SIG-M5 treated with dmso at 0.1 percent for 504 hours (cell line): ENCODE results near the gene DGKH.
"Not testable (repeated sequence)": the region's sequence is repeated elsewhere in the genome, so short reads cannot be mapped to it uniquely, and the experiment has no call there.

Source experiments
- DNase-seq: peaks from one replicate; lab custom pipeline; 2025; ENCODE audit not compliant: unreplicated experiment; lab: John Stamatoyannopoulos, UW

Gene DGKH

DNA sequence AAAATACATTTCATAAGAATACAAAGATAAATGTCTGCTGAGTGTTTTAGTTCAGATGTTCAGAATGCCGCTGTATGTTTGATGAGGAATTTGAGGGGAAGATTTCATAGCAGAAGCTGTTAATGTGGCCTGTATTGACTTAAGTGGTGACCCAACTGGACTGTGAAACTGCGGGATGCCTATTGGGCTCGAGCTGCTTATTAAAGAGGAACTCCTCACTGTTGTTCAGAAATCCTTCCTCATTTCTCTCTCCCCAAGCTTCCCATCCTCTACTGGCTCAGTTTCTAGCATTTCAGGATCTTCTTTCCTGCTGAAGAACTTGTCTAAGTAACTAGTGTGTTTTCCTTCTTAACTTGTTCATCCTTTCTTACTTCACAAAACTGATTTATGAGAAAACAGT, 20.4 kb downstream of the DGKH start:
- DNase-seq, result peak; percentile 38

DNA sequence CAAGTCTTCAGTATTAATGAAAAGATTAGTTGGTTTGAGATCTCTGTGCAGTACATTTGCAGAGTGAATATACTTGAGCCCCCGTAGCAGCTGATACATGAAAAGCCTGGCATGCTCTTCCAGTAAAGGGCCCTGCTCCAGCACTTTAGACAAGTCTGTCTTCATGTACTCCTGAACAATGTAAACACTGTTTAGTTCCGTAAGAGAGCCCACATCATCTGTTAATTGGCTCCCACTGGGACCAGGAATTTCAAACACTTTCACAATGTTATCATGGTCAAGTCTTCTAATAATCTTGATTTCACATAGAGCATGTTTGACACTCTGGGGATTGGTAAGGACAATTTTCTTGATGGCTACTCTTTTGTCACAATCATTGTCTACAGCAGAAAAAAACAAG, 22.2 kb downstream of the DGKH start:
- DNase-seq, result not testable (repeated sequence)

DNA sequence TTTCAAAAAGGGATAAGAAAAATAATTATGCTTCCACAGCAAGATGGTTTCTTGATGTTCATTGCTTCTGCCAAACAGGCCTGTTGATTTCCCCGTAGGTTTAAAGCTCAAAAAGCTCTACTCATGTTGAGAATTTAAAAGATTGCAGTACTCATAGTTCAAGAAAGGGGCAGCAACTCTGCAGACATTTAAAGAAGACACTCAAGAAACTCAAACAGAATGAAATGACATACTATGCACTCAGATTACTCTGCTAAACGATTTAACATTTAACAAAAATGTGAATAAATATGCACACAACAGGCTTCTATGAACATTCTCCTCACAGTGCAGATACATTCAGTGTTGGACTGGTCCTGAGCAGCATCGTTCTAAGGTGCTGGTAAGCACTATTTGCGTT, 22.7 kb downstream of the DGKH start:
- not testable (repeated sequence) for DNase-seq

DNA sequence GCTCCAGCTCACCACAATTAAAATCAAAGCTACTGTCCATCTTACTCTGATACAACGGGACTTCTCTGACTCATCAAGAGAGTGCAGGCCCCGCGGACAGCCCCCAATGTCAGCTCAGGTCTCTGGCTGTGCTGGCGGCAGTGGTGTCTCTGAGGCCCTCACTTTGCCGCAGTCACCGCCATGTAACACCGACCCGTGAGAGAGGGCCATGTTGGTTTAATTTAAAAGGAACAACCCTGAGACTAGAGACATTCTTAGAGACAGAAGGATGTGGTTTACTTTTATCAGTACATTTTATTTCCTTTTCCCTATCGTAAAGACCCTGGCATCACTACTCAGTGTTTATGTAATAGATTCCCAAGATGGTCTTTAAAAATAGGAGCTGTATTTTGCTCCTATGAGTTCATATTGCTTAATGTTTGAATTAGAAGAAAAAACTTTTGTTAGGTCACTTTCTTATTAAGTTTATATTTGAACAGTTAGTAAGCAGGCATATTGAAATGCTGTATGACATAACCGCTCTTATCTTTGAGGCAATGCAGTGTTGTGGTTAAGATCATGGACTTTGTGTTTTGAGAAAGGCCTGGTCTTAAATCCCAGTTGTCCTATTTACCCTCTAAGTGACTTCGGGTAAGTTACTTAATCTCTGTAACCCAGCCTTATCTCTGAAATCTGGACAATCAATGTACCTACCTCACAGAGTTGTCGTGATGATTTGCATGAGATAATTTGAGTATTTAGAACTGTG, 23.4 kb downstream of the DGKH start:
- no peak for DNase-seq

DNA sequence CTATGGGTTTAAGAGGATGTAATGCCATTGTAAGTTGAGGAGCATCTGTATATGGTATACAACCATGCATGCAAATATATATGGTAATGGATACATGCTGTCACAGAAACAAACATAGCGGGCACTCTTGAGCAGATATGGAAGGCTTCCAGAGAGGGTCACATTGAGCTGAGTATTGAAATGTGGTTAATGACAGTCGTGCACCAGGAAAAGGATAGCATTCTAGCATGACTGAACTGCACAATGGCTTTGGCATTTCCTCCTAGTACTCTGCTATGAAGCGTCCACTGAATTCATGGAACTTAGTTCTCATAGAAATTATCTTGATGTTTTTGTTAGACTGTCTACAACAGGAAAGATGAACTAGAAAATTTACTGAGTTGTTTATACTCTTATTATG, 25.2 kb downstream of the DGKH start:
- DNase-seq, result no peak

DNA sequence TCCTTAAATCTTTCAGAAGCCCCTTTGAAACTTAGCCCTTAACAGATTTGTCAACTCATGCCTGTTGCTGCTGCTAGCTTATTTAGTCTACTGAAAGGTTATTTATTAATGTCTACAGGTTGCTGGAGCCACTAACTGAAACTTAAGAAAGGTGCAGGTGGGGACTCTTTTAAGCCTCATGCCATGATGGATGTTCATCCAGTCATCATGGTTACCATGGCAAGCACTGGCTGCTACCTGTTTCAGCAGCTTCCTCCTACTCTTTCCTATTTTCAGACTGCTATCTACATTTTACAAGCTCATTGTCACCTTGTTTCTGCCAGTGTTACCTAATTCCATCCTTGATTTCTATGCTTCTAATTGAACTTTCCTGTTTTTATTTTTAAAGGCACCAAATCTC, 27.1 kb downstream of the DGKH start:
- DNase-seq, result no peak

DNA sequence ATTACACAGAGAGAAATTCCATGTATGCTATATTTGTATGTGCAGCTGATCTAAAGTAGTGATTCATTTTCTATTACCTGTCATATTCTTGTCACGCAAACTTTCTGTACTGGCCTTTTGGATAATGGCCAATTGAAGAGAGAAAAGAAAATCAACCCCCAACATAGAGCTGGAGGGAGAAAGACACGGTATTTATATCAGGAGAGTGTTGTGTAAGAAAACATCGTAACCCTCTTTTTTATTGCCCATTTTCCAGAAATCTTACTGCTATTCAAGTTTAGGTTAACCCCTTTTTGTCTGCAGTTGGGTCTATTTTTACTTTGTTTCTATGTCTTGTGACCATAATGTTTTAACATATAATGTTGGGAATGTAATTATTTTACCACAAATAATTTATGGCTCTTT, 27.9 kb downstream of the DGKH start:
- DNase-seq, result no peak

DNA sequence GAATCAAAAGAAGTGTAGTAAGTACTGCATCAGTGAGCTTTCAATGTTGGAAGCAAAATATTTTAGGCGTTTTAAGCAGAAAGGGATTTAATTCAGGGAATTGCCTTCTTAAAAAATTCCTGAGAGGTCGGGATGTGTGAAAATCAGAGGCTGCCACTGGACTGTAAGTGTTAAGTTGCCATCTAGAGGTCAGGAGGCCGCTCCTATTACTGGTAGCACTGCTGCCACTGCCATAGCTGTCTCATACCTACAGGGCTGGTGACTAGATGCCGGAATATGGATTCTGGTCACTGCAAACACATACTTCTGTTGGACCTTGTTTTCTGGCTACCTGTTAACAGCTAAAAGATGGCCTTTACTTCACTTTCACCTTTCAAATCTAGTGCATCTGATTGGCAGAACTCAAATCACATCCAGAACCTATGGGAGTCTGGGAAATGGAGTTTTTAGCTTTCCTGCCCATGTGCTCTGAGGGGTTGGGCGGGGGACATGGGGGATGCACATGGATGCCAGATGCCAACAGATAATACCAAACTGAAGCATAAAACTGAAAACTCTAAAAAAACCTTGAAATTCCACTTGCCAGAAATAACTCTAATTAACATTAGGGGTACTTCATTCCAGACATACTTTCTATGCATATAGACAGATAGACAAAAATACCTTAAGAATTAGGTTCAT, 29.8 kb downstream of the DGKH start:
- DNase-seq, result no peak

DNA sequence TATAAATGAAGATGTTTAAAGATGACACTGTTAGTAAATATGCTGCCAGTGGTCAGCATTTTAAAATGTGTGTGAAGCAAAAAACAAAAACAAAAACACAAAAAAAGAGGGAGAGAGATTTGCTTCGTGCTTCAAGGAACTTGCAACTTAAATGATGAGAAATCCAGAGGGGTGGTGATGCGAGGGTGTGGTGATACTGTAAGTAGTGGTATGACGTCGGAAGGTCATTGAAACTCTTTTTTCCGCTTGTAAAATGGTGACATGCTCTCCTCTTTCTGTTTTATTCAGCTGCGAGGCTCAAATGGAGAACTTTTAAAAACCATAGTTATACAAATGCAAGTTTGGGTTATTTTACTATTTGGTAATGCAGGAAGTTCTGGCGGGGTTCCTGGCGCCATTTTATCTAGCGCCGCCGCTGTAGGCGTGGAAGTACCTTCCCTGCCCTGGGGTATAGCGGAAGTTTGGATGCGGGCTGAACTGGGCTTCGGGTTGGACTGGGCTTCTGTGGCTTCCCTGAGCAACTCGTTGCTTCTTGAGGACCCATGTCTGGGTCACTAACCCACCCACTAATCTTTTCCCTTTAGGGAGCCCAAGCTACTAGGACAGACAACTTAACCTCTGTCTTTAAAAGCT, 34.8 kb downstream of the DGKH start:
- no peak for DNase-seq

DNA sequence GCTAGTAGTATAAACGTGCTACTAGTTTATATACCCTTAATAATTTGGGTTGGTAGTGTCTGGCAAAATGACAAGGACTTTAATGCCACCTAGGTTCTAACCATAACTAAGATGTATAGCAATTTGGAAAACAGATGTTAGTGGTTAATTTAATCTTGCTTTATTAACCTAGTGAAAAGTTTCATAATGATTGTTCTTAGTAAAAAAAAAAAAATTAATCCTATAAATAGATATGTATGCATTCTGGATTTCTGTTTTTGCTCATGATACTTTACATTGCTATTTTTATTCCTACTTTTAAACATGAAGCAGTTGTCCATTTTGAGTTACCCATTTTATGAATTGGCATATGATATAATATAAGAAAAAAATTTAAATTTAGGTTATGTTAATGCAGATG, 36.3 kb downstream of the DGKH start:
- no peak for DNase-seq

DNA sequence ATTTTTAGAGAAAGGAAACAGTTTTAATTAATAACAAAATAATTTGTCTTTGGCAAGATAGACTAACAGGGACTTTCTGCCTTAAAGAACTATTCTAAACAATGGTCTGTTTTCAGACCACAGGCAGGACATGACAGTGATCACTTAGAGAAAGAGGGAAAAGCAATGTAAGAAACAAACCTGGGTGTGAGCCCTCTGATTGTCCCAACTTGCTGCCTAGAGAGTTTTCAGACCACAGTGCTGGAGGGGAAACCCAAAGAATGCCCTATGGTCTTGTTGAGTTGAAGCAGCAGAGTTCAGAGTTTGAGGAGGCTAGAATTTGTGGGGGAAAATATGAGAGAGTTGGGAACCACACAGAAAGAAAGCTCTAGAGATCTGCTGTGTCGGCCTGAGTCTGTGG, 38.1 kb downstream of the DGKH start:
- DNase-seq, result no peak

DNA sequence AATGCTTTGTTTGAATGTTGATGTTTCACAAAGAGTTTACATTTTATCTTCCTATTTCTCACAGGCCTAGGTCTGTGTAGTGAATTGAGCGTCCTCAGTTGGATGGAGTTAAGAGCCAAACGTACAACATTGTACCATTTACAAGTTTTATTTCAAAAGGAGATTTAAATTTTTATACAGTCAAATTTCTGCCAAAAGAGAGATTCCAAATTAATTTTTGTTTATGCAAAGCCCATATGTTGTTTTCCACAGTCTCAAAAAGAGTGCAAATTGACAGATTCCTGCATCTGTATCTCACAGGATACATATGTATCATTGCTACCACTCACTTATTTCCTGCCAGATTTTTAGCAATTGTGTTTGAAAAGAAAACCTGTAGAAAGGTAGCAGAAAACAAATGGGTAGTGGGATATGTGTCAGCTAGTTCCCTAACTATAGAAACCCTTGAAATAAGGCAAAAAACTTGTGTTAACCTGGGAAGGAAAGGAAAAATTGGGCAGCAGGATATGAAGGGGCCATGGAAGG, 46.1 kb downstream of the DGKH start:
- DNase-seq, result no peak

DNA sequence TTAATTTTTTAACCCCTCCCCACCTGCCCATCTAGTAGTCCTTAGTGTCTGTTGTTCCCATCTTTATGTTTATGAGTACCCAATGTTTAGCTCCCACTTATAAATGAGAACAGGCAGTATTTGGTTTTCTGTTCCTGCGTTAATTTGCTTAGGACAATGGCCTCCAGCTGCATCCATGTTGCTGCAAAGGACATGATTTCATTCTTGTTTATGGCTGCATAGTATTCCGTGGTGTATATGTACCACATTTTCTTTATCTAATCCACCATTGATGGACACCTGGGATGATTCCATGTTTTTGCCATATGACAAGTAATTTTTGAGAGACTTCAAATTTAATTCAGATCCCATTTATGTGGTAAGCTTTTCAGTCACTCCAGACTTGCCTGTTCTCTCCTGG, 47.8 kb downstream of the DGKH start:
- DNase-seq, result not testable (repeated sequence)

DNA sequence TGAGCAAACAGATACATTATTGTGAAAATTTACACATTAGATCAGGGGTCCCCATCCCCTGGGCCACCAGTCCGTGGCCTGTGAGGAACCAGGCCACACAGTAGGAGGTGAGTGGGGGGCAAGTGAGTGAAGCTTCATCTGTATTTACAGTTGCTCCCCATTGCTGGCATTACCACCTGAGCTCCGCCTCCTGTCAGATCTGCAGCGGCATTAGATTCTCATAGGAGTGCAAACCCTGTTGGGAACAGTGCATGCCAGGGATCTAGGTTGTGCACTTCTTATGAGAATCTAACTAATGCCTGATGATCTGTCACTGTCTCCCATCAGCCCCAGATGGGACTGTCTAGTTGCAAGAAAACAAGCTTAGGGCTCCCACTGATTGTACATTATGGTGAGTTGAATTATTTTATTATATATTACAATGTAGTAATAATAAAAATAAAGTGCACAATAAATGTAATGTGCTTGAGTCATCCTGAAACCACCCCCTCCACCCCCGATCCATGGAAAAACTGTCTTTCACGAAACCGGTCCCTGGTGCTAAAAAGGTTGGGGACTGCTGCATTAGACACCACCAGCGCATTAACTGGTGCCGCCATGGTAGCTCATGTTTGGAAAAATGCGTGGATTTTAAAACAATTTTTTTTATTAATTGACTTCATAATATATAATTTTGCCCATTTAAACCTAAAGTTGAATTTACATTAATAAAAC, 51.7 kb downstream of the DGKH start:
- DNase-seq, result no peak

DNA sequence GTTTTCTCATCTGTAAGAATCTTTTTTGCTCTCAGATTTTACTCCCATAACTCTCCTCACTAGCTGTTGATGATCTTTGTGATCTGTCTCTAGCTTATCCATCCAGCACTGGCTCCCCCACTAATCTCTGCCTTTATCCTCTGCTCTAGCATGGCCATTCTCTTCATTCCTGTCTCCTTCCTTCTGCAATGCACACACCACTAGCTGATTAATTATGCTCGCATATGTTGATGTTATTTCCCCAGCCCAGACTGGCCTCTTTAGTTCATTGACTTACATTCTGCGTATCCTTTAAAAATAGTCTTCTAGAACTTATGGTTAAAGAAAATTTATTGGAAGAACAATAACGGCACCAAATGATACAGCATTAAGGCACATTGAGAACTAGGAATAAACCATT, 52.5 kb downstream of the DGKH start:
- DNase-seq, result no peak

DNA sequence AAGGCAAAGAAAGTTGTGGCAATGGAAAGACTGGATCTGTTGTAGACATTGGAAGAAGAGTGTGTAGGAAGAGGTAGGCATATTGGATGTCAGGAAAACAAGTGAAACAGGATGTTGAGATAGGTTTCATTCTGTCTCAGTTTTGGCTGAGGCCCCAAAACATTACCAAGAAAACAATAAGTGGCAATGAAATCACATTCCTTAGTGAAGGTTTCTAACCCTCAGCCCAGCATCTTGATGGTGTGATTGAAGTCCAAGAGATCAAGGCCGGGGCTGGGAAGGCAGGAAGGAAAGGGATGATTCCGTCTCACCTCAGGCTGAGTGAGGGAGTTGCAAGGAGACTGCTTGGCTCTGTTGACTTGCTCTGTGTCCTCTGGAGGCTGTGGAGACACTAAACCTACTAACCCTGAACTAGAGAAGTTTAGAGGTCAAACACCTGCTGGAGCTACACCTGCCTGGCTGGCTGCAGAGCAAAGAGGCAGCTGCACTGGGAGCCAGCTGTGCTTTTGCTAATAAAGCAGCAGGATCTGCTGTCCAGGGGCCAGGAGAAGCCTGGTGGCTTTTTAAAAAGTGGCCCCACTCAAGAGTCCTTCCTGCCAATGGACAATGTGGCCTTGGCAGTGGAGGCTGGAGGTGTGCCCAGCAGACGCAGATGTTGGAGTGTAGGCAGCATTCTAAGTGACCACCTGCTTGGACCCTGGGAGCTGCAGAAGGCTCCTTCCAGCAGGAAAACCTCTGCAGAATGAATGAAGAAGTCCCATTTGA, 53.6 kb downstream of the DGKH start:
- DNase-seq, result no peak

DNA sequence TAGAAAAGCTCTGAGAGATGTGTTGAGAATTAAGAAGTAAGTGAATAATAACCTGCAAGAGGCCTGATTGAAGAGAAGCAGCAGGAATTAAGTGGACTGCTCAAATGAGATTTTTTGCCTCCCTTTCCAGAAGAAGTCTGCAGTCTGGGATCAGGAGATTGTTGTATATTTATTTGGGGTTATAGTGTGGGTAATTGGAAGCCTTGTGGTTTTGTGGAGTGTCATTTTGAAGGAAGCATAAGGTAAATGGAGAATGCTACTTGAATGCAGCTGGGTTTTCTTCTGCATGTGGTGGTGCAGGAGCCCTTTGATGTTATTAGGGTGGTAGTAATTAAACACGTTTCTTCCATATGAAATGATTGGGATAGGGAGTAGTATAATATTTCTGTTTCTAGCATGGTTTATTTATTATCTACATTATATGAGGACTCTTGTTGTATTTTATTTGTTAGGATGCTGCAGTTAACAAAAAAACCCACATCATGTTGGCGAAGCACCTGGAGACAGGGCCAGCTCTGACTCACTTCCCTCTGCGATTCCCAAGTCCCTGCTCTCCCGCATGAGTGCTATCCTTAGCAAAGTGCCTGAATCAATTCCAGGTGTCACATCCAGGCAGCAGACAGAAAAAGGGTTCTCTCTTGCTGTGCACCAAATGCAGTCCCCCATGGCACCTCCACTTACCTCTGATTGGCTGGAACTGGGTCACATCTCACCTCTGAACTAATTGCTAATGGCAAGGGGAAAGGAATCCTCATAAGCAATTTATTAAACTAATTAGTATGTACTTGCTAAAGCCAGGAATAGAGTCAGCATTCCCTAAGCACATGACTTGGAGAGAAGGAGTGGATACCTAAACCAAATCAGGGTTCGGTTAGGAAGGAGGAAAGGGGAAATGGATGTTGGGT, 54.8 kb downstream of the DGKH start:
- no peak for DNase-seq

DNA sequence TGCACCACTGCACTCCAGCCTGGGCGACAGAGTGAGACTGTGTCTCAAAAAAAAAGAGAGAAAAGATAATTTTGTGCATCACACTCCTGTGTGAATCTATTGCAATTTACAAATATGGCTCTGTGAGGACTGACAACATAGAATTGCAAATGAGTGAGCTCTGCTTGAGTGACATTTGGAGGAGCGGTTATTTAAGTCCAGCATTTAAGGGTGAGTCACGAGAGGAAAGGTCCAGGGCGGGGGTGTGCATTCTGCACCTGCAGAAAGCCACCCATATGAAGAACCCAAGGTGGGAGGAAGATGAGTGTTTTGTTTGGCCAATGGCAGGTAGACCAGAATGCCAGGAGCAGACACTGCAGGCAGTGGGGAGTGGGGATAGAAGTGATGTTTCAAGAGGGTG, 58.5 kb downstream of the DGKH start:
- no peak for DNase-seq

DNA sequence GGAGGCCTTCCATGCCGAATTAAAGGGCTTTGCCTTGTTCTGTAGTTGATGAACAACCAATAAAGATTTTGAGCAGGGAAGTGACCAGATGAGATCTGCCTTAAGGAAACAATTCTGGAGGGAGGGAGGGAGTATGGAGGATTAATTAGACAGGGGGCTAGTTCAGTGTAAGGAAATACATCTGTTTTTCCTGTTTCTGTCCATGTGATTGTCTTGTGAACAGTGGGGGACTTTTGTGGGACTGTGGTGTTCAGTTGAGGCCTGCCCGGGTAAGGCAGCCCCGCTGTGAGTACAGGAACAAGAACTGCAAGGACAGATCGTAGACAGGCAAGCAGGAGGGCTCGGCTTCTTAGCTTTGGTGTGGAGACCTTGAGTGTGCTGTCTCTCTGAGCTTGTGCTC, 59.0 kb downstream of the DGKH start:
- no peak for DNase-seq

DNA sequence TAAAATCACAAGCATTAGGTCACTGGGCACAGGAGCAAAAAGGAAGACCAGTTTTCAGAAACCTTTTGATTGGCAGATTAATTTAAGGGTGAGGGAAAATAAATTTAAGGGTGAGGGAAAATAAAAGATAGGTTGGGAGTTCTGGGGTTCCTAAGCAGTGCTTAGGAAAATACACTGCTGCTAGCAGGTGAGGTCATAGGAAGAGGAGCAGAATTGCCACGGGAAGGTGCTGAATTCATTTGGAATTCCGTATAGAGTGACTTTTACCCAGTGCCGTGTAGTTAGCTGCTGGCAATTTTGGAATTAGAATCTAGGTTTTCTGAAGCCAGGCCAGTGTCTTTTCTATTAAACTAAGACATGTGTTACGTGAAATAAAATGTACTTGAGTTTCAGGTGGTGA, 59.8 kb downstream of the DGKH start:
- no peak for DNase-seq
